Measurements from ENCODE around the gene ATP6V1F. TPM values are rescaled to one million over a fixed set of nuclear protein-coding genes. Genes with fewer than 3 reads are reported as not detected.
A peak's percentile ranks its signal among the peaks of the same experiment; 100 is the strongest.

The ATP6V1F gene
- polyA plus RNA-seq, 1 donor, result 193 TPM

- no CpG with 5 or more reads among the region's 35 CpGs for WGBS (ENCODE audit: insufficient coverage, low lambda C conversion rate)
- H3K36me3 ChIP-seq (ENCODE audit: control insufficient read depth, insufficient read depth, low read length), result peaks cover 79% of the 10 kb centered on the region
- H3K4me1 ChIP-seq (ENCODE audit: control insufficient read depth, insufficient read depth, low read length), result no peaks in the 10 kb centered on the region
- DNase-seq, result peak in 1 of 2 donors; percentile 32
- no peak overlapping the region for H3K4me3 ChIP-seq (ENCODE audit: low read length)
- H3K9me3 ChIP-seq (ENCODE audit: control insufficient read depth, low read depth, low read length), result no peaks in the 10 kb centered on the region
- no peak overlapping the region for H3K27ac ChIP-seq (ENCODE audit: low read length)
- H3K27me3 ChIP-seq (ENCODE audit: control insufficient read depth, insufficient read depth, low read length), result no peaks in the 10 kb centered on the region
Observed at GRCh38 chr7:128841921-128842673, 20.6 kb upstream of the ATP6V1F start.

- no peaks in the 10 kb centered on the region for H3K4me1 ChIP-seq (ENCODE audit: control insufficient read depth, insufficient read depth, low read length)
- no CpG with 5 or more reads among the region's 38 CpGs for WGBS (ENCODE audit: insufficient coverage, low lambda C conversion rate)
- no peak overlapping the region for H3K27ac ChIP-seq (ENCODE audit: low read length)
- H3K27me3 ChIP-seq (ENCODE audit: control insufficient read depth, insufficient read depth, low read length), result no peaks in the 10 kb centered on the region
- no peaks in the 10 kb centered on the region for H3K9me3 ChIP-seq (ENCODE audit: control insufficient read depth, low read depth, low read length)
- DNase-seq, result no peak
- no peak overlapping the region for H3K4me3 ChIP-seq (ENCODE audit: low read length)
- H3K36me3 ChIP-seq (ENCODE audit: control insufficient read depth, insufficient read depth, low read length), result peaks cover 76% of the 10 kb centered on the region
Observed at GRCh38 chr7:128842674-128843641, 19.7 kb upstream of the ATP6V1F start.

- DNase-seq, result peak in 1 of 2 donors; percentile 29
Observed at GRCh38 chr7:128843938-128844621, 18.6 kb upstream of the ATP6V1F start.

GRCh38 chr7:128844777-128845311, 17.8 kb upstream of the ATP6V1F start:
- Histone ChIP-seq H3K4me1 (ENCODE audit: control insufficient read depth, insufficient read depth, low read length) (peaks cover 2% of the 10 kb centered on the region), H3K36me3 (ENCODE audit: control insufficient read depth, insufficient read depth, low read length) (peaks cover 72% of the 10 kb centered on the region), H3K4me3 (ENCODE audit: low read length) (no peak overlapping the region), H3K9me3 (ENCODE audit: control insufficient read depth, low read depth, low read length) (no peaks in the 10 kb centered on the region), H3K27me3 (ENCODE audit: control insufficient read depth, insufficient read depth, low read length) (no peaks in the 10 kb centered on the region), H3K27ac (ENCODE audit: low read length) (no peak overlapping the region)
- no peak for DNase-seq
- no CpG with 5 or more reads among the region's 25 CpGs for WGBS (ENCODE audit: insufficient coverage, low lambda C conversion rate)

More at GRCh38 chr7:128843938-128844621, 18.6 kb upstream of the ATP6V1F start:
- Histone ChIP-seq H3K27me3 (ENCODE audit: control insufficient read depth, insufficient read depth, low read length) (no peaks in the 10 kb centered on the region), H3K36me3 (ENCODE audit: control insufficient read depth, insufficient read depth, low read length) (peaks cover 72% of the 10 kb centered on the region), H3K27ac (ENCODE audit: low read length) (no peak overlapping the region), H3K9me3 (ENCODE audit: control insufficient read depth, low read depth, low read length) (no peaks in the 10 kb centered on the region), H3K4me3 (ENCODE audit: low read length) (no peak overlapping the region), H3K4me1 (ENCODE audit: control insufficient read depth, insufficient read depth, low read length) (no peaks in the 10 kb centered on the region)
- WGBS (ENCODE audit: insufficient coverage, low lambda C conversion rate), result no CpG with 5 or more reads among the region's 17 CpGs

- Histone ChIP-seq H3K4me1 (ENCODE audit: control insufficient read depth, insufficient read depth, low read length) (peaks cover 7% of the 10 kb centered on the region), H3K9me3 (ENCODE audit: control insufficient read depth, low read depth, low read length) (no peaks in the 10 kb centered on the region), H3K27me3 (ENCODE audit: control insufficient read depth, insufficient read depth, low read length) (no peaks in the 10 kb centered on the region), H3K4me3 (ENCODE audit: low read length) (no peak overlapping the region), H3K27ac (ENCODE audit: low read length) (no peak overlapping the region), H3K36me3 (ENCODE audit: control insufficient read depth, insufficient read depth, low read length) (peaks cover 73% of the 10 kb centered on the region)
- DNase-seq, result no peak
- no CpG with 5 or more reads among the region's 5 CpGs for WGBS (ENCODE audit: insufficient coverage, low lambda C conversion rate)
Observed at GRCh38 chr7:128845475-128845874, 17.2 kb upstream of the ATP6V1F start.

GRCh38 chr7:128845987-128846386, 16.7 kb upstream of the ATP6V1F start:
- DNase-seq, result no peak
- WGBS (ENCODE audit: insufficient coverage, low lambda C conversion rate), result no CpG with 5 or more reads among the region's 19 CpGs
- Histone ChIP-seq H3K36me3 (ENCODE audit: control insufficient read depth, insufficient read depth, low read length) (peaks cover 73% of the 10 kb centered on the region), H3K4me1 (ENCODE audit: control insufficient read depth, insufficient read depth, low read length) (peaks cover 8% of the 10 kb centered on the region), H3K27ac (ENCODE audit: low read length) (no peak overlapping the region), H3K27me3 (ENCODE audit: control insufficient read depth, insufficient read depth, low read length) (no peaks in the 10 kb centered on the region), H3K9me3 (ENCODE audit: control insufficient read depth, low read depth, low read length) (no peaks in the 10 kb centered on the region), H3K4me3 (ENCODE audit: low read length) (no peak overlapping the region)

- peaks cover 76% of the 10 kb centered on the region for H3K36me3 ChIP-seq (ENCODE audit: control insufficient read depth, insufficient read depth, low read length)
- peaks cover 8% of the 10 kb centered on the region for H3K4me1 ChIP-seq (ENCODE audit: control insufficient read depth, insufficient read depth, low read length)
- 75% methylated on average over 5 of the region's 14 CpGs for WGBS (ENCODE audit: insufficient coverage, low lambda C conversion rate)
- H3K9me3 ChIP-seq (ENCODE audit: control insufficient read depth, low read depth, low read length), result no peaks in the 10 kb centered on the region
- no peak overlapping the region for H3K27ac ChIP-seq (ENCODE audit: low read length)
- H3K27me3 ChIP-seq (ENCODE audit: control insufficient read depth, insufficient read depth, low read length), result no peaks in the 10 kb centered on the region
- DNase-seq, result no peak
- no peak overlapping the region for H3K4me3 ChIP-seq (ENCODE audit: low read length)
Observed at GRCh38 chr7:128846781-128847444, 15.7 kb upstream of the ATP6V1F start.

GRCh38 chr7:128847721-128848211, 14.9 kb upstream of the ATP6V1F start:
- H3K9me3 ChIP-seq (ENCODE audit: control insufficient read depth, low read depth, low read length), result no peaks in the 10 kb centered on the region
- H3K4me3 ChIP-seq (ENCODE audit: low read length), result no peak overlapping the region
- no peaks in the 10 kb centered on the region for H3K27me3 ChIP-seq (ENCODE audit: control insufficient read depth, insufficient read depth, low read length)
- no peak overlapping the region for H3K27ac ChIP-seq (ENCODE audit: low read length)
- WGBS (ENCODE audit: insufficient coverage, low lambda C conversion rate), result no CpG with 5 or more reads among the region's 17 CpGs
- no peak for DNase-seq
- peaks cover 8% of the 10 kb centered on the region for H3K4me1 ChIP-seq (ENCODE audit: control insufficient read depth, insufficient read depth, low read length)
- H3K36me3 ChIP-seq (ENCODE audit: control insufficient read depth, insufficient read depth, low read length), result peaks cover 77% of the 10 kb centered on the region

- Histone ChIP-seq H3K4me1 (ENCODE audit: control insufficient read depth, insufficient read depth, low read length) (peaks cover 8% of the 10 kb centered on the region), H3K36me3 (ENCODE audit: control insufficient read depth, insufficient read depth, low read length) (peaks cover 76% of the 10 kb centered on the region)
- no CpG with 5 or more reads among the region's 31 CpGs for WGBS (ENCODE audit: insufficient coverage, low lambda C conversion rate)
Observed at GRCh38 chr7:128848289-128849155, 14.1 kb upstream of the ATP6V1F start.

More at GRCh38 chr7:128848289-128849155, 14.1 kb upstream of the ATP6V1F start:
- Histone ChIP-seq H3K27me3 (ENCODE audit: control insufficient read depth, insufficient read depth, low read length) (no peaks in the 10 kb centered on the region), H3K27ac (ENCODE audit: low read length) (no peak overlapping the region), H3K9me3 (ENCODE audit: control insufficient read depth, low read depth, low read length) (no peaks in the 10 kb centered on the region), H3K4me3 (ENCODE audit: low read length) (no peak overlapping the region)
- no peak for DNase-seq

Data from large intestine (tissue), 3 donors.